GM12801 (cell line): Measurements from ENCODE around the gene RELCH.

Experiments used
- CTCF ChIP-seq: IDR thresholded peaks from one replicate; pipeline ENCODE4 v1.5.1; 2011; ENCODE audit warnings: control low read depth; ENCODE audit not compliant: insufficient read length; ENCODE audit errors: extremely low read depth

RELCH gene

GRCh38 chr18:62196980-62197379, 9.9 kb downstream of the RELCH start:
- no peak for TF ChIP-seq CTCF

GRCh38 chr18:62198259-62198658, 11.2 kb downstream of the RELCH start:
- no peak for TF ChIP-seq CTCF

GRCh38 chr18:62199629-62200028, 12.6 kb downstream of the RELCH start:
- TF ChIP-seq CTCF: no peak

- TF ChIP-seq CTCF: no peak
These were observed 13.3 kb downstream of the RELCH start for GRCh38 chr18:62200121-62200914.

GRCh38 chr18:62201870-62202269, 14.8 kb downstream of the RELCH start:
- no peak for TF ChIP-seq CTCF

GRCh38 chr18:62205824-62206223, 18.8 kb downstream of the RELCH start:
- no peak for TF ChIP-seq CTCF

- TF ChIP-seq CTCF: no peak
These were observed 19.5 kb downstream of the RELCH start for GRCh38 chr18:62206593-62206992.
